KOPT-K1 (cell line): Measurements from ENCODE around the gene C3orf33.
A peak's percentile ranks its signal among the peaks of the same experiment; 100 is the strongest.
"Not testable (repeated sequence)": the region's sequence is repeated elsewhere in the genome, so short reads cannot be mapped to it uniquely, and the experiment has no call there.

Experiments used
- H3K27ac ChIP-seq: fragments of 200-600 bp; sonication (generic); 2 replicates; pipeline ENCODE4 v1.5.1; 2016; ENCODE audit warnings: antibody characterized with exemption, mild to moderate bottlenecking, low read depth, low read length; ENCODE audit not compliant: poor library complexity, severe bottlenecking
- H3K36me3 ChIP-seq: fragments of 200-600 bp; sonication (generic); 2 replicates; pipeline ENCODE4 v1.5.1; 2017; ENCODE audit warnings: antibody characterized with exemption, mild to moderate bottlenecking, low read length, moderate library complexity; ENCODE audit not compliant: insufficient read depth
- H3K9me3 ChIP-seq: fragments of 200-600 bp; sonication (generic); 2 replicates; pipeline ENCODE4 v1.5.1; 2017; ENCODE audit warnings: antibody characterized with exemption, low read length, mild to moderate bottlenecking; ENCODE audit not compliant: insufficient read depth, poor library complexity, severe bottlenecking

C3orf33 gene

GRCh38 chr3:155805802-155806618 lies at the start of gene C3orf33:
Gene C3orf33, minus strand, starts transcription at chr3:155806278. Its CDS starts 26 bp downstream, at chr3:155806252.
- no peaks in the 10 kb centered on the region for H3K9me3 ChIP-seq
- no peaks in the 10 kb centered on the region for H3K36me3 ChIP-seq
- H3K27ac ChIP-seq: peak within 1 kb of the TSS; percentile 63

DNA sequence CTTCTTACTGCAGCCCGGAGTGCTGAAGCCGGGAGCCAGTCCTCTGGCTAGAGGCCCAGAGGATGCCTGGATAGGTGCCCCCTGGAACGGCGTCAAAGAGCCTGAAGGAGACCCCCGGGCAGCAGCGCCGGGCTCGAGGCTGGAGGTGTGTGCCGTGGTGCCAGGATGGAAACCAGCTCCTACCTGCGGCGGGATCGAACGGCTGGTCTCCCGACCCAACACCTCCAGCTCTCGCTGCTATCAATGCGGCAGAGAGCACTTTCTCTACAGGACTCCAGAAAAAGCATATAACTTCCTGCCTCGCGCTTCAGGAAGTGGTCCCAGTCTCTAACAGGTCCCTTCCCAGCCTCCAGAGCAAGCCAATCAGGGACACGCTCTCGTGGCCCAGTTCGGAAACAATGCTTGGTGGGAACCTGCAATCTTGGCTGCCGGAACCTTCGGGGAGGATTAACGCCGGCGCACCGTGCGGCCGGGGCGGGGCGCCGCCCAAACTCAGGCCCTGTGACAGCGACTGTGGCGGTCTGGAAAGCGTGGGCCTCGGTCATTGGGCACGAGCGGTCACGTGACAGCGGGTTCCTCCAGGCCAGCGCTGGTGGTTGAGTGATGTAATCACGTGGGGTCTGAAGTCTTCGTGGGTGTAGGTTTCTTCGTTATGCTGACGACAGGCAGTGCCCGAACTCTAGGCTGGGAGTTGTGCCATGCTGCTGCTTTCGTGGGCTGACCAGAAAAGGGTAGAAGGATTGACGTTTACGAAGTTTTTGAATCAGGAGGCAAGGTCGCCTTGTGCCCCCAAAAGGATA lies 48.3 kb upstream of the C3orf33 start, which contains the start of gene SLC33A1:
Gene SLC33A1 (minus strand): TSS at position 287 of the 800 bp plus-strand sequence. CDS start 430 bp downstream, outside the sequence.
- Histone ChIP-seq H3K27ac (peak within 1 kb of the TSS; percentile 67), H3K36me3 (0 out of 2 replicates have a peak, but pooled peaks cover 2% of the 10 kb centered on the region), H3K9me3 (no peaks in the 10 kb centered on the region)

DNA sequence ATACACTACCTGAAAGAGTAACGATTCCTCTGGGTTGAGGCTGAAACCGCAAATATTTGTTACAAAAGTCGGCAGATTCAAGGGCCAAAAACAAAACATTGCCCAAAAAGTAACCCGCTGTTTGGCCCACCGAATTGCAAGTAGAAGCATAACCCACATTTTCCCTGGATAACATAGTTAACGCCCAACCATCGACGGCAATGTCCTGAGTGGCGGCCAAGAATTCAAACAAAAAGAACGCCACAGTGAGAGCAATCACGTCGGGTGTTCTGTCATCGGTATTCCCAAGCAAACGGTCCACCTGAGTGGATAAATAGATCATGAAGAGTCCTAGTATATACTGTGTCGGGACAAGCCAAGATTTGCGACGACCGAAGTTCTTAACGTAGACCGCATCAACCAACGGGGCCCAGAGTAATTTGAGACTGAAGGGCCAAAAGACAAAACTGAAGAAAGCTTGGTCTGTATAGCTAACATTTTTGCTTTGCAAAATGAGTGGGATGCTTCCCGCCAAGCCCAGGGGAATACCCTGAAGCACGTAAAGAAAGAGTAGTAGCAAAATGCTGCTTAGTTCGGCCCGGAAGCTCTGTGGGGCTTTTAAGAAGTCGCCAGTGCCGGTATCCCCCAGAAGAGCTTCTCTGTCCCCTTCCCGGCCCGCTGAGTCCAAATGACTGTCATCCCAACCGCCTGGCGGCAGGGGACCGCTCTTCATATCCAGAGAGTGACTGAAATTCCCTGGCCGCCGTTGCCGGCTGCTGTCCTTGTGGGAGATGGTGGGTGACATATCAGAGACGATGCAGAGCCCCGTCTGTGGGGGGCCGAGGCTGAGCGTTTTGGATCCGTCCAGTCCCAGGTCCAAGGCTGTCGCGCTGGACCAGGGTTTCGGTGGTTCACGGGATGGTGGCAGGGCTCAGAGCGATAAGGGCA lies 47.4 kb upstream of the C3orf33 start:
- H3K36me3 ChIP-seq: 0 out of 2 replicates have a peak, but pooled peaks cover 8% of the 10 kb centered on the region
- no peaks in the 10 kb centered on the region for H3K9me3 ChIP-seq
- H3K27ac ChIP-seq: peak overlapping the region; percentile 67

- peak overlapping the region; percentile 67 for H3K27ac ChIP-seq
- H3K9me3 ChIP-seq: no peaks in the 10 kb centered on the region
- peaks cover 14% of the 10 kb centered on the region for H3K36me3 ChIP-seq
Measured at GRCh38 chr3:155852341-155852740, 46.3 kb upstream of the C3orf33 start.

- H3K27ac ChIP-seq, H3K9me3 ChIP-seq: not testable (repeated sequence)
- peaks cover 31% of the 10 kb centered on the region for H3K36me3 ChIP-seq
Measured at GRCh38 chr3:155849404-155849803, 43.3 kb upstream of the C3orf33 start.

GRCh38 chr3:155847993-155848392 lies 41.9 kb upstream of the C3orf33 start:
- Histone ChIP-seq H3K27ac (no peak overlapping the region), H3K36me3 (peaks cover 31% of the 10 kb centered on the region), H3K9me3 (no peaks in the 10 kb centered on the region)

GRCh38 chr3:155846119-155846518 lies 40.0 kb upstream of the C3orf33 start:
- no peak overlapping the region for H3K27ac ChIP-seq
- peaks cover 31% of the 10 kb centered on the region for H3K36me3 ChIP-seq
- no peaks in the 10 kb centered on the region for H3K9me3 ChIP-seq

DNA sequence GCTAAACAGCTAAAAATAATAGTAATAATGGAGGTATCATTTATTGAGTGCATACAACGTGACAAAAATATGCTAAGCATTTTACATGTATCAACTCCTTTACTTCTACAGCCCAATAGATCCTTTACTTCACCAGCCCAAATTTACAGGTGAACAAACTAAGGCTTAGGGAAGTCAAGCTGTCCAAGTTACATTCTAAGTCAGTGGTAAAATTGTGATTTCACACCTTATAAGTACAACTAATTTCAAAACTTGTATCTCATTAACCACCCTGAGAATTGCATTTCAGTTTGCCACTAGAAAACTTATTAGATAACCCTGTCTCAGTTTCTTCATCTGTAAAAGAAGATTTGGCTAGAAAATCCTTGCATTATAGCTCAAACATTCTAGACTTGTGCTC lies 37.5 kb upstream of the C3orf33 start:
- Histone ChIP-seq H3K9me3 (no peaks in the 10 kb centered on the region), H3K27ac (no peak overlapping the region), H3K36me3 (peaks cover 24% of the 10 kb centered on the region)

GRCh38 chr3:155835341-155836071 lies 29.4 kb upstream of the C3orf33 start:
- no peaks in the 10 kb centered on the region for H3K9me3 ChIP-seq
- peaks cover 47% of the 10 kb centered on the region for H3K36me3 ChIP-seq
- no peak overlapping the region for H3K27ac ChIP-seq

- not testable (repeated sequence) for H3K9me3 ChIP-seq, H3K27ac ChIP-seq
- peaks cover 47% of the 10 kb centered on the region for H3K36me3 ChIP-seq
Measured at GRCh38 chr3:155828490-155829098, 22.5 kb upstream of the C3orf33 start.

DNA sequence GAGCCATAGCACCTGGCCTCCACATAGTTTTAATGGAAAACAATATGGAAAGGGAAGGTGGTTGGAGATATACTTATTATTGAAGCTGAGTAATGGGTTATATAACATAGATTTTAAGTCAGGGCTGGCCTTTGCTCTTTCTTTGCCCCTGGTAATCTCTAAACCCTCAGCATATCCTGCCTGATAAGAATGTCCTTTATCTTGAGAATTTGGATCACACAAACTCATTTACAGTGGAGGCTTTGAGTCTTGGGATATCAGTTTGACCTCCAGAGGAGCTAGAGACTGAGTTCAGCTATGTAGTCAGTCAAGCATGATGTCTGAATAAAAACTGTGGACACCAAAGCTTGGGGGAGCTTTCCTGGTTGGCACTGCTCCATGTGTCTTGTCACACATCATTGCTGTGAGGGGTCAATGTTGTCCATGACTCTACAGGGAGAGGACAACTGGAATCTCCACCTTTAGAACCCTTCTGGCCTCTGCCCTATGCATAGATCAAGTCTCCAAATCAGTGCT lies 9.0 kb upstream of the C3orf33 start:
- Histone ChIP-seq H3K9me3 (no peaks in the 10 kb centered on the region), H3K36me3 (no peaks in the 10 kb centered on the region)

DNA sequence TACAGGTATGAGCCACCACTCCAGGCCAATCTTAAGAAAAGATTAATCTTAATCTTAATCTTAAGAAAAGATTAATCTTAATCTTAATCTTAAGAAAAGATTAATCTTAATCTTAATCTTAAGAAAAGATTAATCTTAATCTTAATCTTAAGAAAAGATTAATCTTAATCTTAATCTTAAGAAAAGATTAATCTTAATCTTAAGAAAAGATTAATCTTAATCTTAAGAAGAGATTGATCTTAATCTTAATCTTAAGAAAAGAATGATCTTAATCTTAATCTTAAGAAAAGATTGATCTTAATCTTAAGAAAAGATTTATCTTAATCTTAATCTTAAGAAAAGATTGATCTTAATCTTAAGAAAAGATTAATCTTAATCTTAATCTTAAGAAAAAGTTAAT lies 7.1 kb upstream of the C3orf33 start:
- not testable (repeated sequence) for H3K27ac ChIP-seq, H3K36me3 ChIP-seq, H3K9me3 ChIP-seq

More for the DNA sequence above, 9.0 kb upstream of the C3orf33 start:
- H3K27ac ChIP-seq: no peak overlapping the region

DNA sequence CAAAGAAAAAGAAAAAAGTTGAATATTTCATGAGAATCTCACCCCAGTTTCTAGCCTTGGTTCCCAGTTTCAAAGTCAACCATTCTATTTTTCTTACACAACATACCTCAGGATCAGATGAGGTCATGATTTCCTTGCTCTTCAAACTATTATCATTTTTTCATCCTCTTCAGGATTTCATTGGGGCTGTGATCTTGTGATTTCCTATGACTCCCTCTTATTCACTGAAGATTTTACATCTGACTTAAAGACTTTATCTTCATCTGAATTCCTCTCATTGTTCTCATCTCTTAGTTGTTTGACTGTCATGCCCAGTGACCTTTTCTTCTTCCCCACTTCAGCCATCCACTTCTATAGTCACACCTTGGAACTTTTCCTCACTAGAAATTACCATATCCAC lies 3.1 kb upstream of the C3orf33 start:
- no peaks in the 10 kb centered on the region for H3K36me3 ChIP-seq
- no peaks in the 10 kb centered on the region for H3K9me3 ChIP-seq
- H3K27ac ChIP-seq: no peak overlapping the region
